HPDE6-E6E7 (cell line): ENCODE data around the gene VANGL2.
A peak's percentile ranks its signal among the peaks of the same experiment; 100 is the strongest.

Experiments used
- DNase-seq: peaks from one replicate; pipeline ENCODE4 v3.0.0; 2011; ENCODE audit warnings: missing footprints; ENCODE audit errors: extremely low spot score

Gene VANGL2

DNA sequence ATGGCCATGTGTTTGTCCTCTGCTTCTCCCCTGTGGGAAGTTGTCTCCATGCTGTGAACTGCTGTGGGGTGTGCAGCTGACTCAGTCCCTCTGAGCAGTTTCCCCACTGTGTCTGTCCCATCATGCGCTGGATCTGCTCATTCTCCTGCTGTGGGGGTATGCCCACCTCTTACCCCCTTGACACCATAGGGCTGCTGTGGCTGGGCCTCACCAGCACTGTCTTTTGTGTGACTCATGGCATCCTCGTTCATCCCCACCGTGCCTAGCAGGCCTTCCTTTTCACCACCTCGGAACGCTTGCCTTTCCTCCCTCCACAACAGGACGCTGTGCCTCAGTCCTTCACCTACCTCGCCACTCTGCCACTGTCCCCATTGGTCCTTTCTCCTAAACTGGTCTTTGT lies 27.3 kb downstream of the VANGL2 start:
- DNase-seq: no peak

DNA sequence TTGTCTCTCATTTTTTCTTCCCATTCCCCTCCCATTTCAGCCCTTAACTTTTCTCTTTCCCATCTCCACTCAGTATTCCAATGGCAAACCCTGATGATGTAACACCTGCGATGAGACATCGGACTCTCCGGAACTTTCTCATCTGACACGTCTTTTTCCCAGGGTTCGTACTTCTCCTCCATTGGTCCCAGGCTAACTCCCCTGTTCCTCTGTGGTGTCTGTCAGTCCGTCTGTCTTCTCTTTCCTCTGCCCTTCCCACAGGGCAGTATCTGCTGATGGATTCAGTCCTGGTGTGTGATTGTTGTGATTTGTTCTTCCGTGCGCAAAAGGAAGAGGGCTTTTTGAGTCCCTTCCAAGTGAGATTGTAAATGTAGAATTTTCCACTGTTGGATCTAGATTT lies 27.7 kb downstream of the VANGL2 start:
- no peak for DNase-seq

DNA sequence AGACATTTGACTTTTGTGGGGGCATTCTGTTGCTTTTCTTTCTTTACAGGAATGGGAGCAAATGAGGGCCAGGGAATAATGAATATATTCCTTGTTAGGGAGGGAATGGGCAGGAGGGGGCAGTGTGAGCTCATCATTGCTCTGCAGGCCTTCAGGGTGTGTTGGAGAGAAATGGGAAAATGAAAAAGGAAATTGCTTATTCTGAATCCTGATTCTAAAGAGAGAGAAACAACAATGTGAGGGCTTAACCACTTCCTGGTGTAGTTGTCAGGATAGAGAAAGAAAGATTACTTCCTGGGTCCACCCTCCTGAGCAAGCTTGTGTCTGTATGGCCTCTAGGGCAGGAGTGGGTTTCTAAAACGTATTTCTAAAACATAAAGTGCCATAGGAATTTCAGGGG lies 28.3 kb downstream of the VANGL2 start:
- DNase-seq: peak; percentile 72

DNA sequence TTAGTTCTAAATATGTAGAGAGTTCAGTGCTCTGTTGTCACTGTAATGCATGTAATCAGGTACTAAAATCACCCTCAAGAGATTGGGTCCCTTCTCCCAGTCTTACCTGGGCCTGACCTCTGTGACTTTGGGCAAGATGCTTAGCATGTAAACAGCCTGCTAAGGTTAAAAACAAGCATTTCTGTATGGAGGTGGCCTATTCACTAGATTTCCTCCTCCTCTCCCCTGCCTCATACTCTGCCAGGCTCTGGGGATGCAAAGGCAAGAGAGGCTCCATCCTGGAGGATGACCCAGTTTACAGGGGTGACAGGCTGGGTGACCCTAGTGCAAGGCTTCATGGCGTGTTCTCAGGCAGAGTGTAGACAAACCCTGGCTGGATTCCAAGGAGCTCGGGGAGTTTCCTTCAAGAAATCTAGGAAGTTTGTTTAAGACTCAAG lies 28.8 kb downstream of the VANGL2 start:
- DNase-seq: no peak

DNA sequence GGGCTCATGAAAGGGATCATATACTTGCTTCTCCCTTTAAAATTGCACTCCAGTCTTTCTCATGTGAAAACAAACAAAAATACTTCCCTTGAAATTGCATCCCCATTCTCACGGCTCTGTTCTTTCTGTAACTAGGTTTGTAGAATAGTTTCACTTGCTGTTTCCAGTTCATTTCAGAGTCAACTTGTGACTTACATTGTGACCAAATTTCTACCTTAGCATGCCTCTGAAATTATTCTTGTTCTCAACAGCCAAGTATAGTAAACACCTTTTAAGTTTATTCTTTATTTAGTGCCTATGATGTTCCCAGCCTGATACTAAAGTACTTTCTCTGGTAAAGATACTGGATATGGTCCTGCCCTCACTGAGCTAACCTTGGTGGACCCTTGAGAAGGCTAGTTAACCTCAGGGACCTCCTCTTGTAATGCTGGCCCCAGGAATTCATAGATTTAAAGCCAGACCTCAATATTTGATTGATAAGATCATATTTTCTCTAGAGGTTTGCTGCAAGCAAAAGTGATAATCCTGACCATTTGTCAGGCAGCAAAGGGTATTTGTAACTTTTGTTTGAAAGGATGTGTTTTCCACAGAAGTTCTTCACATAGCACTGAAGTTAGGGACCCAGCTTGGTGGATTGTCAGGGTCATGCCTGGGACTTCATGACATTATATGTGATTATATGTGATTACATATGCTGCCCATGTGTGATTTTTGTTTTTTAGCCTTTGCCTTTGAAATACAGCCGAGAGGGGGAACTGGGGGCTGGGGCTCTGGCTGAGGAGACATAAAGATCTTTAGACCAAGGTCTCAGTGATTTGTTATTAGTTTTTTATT lies 29.6 kb downstream of the VANGL2 start:
- DNase-seq: no peak

DNA sequence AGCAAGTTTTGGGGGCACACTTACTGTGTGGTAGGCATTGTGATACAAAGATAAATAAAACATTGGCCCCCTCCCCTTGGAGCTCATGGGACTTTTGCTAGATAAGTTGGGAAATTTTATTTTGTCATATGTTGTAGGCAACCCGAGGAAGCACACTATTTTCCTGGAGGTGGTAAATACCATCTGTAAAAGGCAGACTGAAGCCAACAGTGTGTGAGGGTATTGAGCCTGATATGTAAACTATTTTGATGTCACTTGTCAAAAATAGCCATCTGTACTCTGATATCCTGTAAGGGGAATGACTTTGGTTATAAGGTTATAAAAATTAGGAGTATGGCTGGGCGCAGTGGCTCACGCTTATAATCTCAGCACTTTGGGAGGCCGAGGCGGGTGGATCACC lies 30.6 kb downstream of the VANGL2 start:
- DNase-seq: no peak

DNA sequence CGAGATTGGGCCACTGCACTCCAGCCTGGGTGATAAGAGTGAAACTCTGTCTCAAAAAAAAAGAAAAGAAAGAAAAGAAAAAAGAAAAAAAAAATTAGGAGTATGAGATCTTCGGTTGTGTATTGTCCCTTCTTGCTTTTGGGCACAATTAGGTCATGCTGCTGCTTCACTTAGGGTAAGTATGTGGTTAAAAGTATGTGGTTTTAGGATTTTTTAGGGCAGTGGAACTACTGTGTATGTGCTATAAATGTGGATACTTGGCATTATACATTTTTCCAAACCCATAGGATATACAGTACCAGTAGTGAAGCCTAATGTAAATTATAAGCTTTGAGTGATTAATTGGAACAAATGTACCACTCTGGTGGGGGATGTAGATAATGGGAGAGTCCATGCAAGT lies 31.2 kb downstream of the VANGL2 start:
- no peak for DNase-seq

DNA sequence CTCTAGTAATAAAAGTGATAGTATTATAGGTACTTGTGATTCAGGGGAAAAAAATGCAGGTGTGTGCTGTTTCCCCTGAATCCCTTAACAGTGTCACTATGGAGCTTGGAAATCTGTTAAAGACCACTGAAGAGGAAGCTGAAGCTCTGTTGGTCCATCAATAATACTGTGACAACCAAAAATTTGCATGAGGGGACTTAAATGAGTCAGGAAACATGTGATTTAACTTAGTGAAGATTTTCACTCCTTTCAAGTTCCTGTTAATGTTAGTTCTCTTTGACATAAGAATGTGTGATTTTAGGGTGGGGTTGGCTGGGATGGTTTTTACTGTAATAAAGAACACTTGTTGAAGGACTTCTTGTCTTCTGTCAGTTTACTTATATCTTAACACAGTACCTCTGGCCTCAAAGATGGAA lies 32.0 kb downstream of the VANGL2 start:
- no peak for DNase-seq

DNA sequence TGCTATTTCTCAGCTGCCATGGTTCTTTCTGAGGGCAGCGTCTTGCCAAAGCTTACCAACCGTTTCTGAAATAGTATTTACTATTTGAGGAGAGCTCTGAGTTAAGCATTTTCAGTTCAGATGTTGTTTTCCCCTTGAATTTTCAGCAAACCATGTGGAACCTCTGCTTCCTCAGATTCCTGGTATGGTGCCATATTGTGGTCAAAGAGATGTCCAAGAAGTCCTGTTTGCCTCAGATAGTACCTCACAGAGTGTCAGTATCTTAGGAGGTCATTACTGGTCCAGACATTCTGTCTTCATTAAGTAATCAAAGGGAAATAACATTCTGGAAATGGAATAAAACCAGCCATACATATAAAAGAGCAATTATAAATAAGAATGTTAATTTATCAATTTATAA lies 36.6 kb downstream of the VANGL2 start:
- DNase-seq: no peak

DNA sequence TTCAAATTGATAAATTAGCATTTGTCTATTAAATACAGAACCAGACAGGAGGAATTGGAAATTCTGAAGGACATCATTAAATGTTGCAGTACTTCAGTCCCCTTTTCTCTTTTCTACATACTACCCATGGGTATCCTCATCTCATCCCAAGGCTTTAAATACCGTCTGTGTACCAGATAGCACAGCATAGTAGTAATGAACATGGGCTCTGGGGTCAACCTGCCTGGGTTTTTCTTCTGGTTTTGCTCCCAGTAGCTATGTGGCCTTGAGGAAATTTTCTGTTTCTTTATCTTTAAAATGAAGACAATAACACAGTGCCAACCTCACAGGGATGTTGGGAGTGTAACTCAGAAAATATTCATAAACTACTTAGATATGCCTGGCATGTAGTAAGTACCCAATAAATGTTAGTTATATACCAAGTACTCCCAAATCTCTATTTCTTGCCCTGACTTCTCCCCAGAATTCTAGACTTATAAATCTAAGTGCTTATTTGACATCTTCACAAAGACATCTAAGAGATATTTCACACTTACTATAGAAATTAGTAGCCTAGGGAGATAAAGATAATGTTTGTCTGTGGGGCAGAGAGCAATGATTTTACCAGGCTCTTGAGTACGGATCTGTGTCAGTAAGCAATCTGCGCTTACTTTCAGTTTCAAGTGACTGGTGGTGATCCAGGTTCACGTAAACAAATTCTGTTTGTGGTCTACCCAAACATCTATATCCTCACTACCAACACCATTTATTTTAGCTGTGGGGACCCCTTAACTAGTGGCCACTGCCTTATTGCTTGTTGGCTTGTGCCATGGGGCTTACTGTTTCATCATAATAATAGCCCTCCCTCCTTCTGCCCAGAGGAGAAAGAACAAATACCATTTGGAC lies 37.3 kb downstream of the VANGL2 start:
- no peak for DNase-seq

DNA sequence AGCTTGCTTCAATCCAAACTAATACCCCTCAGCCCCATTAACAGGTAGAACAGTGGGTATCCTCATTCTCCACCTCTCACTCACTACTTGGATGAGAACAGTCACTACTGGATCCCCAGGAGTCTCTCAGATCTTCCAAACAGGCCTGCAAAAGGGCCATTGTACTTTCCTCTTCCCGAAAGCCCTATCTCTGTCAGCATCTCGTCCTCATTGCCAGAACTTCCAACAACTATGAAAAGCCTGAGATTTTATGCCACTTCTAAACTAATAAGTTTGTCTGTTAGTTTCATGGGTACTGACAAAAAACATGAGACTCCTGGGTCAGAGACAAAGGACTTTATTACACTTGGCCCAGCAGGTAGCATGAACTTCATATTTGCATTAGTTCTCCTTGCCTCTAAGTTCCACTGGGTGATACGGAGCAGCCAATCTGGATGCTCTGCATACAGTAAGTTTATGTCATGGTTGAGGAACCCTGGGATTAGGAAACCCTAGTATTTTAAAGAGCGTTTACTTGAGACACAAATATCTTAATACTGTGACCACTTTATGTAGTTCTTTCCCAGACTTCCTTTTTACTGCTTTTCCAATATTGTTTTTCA lies 38.1 kb downstream of the VANGL2 start:
- no peak for DNase-seq

DNA sequence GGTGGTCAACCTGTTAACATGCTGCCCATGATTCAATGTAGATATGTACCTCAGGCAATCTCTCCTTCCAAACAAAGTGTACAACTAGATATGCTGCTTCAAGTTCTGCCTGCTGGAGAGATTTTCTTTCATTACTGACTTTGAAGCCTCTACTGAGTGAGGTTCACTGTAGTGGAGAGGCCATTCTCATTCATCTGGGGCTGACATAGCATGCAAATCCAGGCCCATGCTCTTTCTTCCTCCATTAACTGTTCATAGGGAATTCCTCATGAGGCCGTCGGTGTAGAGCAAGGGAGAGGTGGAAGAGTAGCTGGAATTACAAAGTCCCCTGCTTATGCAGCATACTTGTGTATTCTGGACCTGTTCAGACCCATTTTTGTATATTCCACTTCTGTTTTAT lies 38.6 kb downstream of the VANGL2 start:
- DNase-seq: no peak

DNA sequence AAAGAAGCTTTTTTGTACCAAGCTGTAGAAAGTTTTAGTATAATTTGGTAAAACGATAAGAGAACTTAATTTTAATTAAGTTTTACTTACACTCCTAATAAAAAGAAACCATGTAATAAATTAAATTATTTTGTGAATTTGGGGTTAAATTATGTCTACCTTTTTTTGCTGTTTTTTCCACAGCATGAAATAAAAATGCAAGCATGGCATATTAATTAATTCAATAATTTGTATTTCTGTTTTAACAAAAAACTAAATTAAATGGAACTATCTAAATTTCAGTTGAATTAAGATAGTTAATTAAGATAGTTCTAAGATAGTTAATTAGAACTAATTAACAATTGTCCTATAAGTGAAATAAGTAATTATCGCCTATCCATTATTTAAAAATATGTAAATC lies 39.4 kb downstream of the VANGL2 start:
- DNase-seq: no peak

DNA sequence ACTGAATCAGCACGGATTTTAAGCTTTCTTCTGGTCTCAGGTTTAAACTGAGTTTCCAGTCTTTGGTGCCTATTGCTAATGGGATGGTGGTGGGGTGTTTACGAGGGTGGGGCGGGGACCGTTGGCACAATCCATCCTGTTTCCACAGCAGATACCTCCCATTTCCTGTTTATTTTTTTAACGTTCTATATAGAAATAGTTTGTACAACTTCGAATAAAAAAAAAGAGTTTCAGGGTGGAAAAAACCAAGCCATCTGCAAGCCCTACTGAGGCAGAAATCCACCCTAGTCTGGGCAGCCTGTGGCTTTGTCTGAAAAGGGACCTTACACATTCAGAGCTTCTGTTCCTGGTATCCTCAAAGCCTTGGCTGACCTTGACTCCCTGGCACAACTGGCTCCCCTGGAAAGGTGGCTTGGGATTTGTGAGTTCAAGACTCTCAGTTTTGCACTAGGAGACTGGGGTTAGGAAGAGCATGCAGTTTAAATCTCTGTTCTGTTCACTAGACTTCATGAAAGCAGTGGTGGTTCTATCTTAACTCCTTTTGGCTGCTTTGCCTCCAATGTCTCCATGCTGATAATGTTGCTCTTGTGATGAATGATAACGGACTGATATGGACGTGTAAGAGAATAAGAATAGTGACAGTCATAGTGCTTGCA lies 46.7 kb downstream of the VANGL2 start:
- DNase-seq: no peak

DNA sequence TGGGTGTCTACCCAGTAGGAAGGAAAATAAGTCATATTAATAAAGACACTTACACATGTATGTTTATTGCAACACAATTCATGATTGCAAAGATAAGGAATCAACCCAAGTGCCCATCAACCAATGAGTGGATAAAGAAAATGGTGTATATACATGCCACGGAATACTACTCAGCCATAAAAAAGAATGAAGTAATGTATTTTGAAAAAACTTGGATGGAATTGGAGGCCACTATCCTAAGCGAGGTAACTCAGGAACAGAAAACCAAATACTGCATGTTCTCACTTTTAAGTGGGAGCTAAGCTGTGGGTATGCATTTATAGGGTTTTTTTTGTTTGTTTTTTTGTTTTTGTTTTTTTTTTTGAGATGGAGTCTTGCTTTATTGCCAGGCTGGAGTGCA lies 49.1 kb downstream of the VANGL2 start:
- DNase-seq: no peak

DNA sequence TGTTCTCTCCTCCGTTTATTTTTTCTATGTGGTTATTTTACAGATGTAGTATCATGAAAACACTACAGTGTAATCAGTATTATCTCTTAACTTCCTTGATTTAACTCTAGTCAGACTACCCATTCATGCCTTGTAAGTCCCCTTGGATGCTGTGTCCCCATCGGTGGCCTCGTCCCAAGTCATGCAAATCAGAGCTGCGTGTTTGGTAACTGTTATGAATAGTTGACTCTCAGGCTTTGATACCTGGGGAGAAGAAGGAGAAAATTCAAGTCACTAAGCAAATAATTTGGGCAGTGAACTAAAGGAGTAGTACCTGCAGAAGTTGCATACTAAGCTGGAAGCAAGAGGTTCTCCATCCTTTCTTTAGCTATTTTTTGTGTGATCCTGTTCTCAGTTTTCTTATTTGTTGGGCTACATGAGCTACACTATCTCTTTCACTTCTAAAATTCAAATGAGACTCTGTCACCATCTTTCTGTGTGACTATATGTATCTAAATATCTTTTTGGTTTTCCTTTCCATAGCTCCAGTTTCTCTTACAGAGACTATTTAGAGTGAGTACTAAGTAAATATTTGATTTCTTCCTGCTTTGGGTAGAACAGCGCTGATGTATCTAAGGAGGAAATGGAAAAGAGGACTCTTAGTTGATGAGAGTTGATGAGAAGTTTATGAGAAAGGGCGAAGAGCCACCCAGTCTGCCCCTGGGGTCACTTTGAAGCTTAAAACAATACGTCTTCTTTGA lies 50.9 kb downstream of the VANGL2 start:
- DNase-seq: no peak

DNA sequence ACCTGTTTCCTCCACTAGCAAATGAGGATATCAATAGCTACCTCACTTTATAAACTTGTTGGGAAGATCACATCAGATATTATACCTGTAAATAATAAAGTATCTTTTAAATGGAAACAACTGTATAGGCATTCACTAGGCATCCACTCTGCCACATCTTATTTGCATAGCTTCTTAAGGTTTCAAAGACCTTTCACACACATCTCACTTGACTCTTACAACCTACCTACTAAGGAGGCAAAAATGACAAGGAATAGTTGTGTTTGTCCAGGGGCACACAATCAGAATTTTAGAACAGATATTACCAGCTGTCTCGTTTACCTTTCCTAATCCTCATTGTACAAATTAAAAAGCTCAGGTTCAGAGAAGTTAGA lies 51.5 kb downstream of the VANGL2 start:
- no peak for DNase-seq

DNA sequence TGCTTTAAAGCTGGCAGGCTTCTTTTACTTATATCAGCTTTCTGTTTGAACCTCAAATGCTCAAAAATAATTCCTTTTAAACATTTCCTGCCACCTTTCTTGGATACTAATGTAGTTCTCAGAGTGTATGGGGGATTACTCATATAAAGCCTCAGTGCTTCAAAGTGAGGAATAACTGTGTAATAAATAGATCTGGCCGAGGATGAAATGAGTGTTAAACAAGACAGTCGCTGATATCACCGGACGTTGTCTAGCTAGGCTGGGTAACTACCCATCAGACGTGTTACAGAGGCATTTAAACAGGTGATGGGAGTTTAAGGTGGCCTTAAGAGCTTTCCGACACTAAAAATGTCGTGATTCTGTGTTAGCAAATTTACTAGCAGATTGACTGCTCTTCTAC lies 53.1 kb downstream of the VANGL2 start:
- DNase-seq: no peak

DNA sequence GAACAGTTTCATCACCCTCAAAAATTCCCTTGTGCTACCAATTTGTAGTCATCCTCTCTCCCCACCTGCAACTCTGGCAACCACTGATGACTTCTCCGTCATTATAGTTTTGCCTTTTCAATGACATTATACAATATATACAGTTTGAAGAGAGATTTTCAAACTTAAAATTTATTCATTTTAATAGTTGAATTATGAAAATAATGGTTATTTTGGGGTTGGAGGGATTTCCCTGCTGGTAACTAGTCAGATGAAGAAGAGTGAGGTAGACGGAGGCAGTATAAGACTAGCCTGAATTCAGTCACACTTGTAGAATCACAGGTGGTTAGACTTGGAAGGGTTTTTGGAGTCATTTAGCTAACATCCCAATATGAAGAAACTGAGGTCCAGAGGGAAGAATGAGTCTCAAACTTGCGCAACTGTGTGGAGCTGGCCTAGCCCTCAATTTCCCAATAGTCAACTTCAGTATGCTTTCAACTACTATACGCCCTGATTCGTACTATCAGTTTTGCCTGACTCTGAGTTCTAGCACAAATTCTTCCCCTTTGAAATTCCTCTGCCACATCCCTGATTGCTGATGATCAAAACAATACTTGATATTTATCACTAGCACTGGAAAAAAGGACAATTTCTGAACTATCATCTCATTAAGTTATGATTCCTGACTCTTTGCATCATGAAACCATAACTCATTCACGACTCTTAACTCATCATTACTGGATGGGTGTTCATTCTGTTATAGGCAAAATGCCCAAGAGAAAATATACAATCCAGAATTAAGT lies 54.2 kb downstream of the VANGL2 start:
- DNase-seq: no peak

DNA sequence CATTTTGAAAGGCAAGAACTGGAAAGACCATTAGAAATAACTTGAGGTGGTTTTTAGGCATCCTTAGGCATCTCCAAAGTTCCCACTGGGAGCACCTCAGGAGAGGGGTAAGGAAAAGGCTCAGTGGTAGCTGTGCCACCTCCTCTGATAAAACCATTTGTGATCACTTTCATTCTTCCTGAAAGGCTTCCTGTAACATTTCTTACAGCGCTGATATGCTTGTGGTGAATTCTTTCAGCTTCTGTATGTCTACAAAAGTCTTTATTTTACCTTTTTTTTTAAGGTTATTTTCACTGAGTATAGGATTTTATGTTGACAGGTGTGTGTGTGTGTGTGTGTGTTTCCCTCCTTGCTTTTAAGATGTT lies 54.8 kb downstream of the VANGL2 start:
- DNase-seq: no peak

DNA sequence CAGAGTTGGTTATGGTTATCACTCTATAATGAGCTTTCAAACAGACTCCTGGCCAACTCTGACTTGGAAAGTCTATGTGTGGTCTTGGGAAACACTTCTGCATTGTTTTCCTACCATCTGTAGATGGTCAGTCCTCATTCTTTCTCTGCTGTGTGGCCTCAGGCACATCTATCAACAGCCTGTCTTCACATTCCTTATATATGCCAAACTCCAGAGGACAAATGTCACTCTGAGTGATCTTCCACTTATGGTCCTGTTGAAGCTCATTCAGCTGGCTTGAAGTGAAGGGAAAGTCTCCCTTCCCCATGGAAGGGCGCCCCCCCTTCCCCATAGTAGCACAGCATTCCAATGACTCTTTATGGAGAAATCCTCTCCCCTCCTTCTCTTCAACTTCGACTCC lies 58.7 kb downstream of the VANGL2 start:
- no peak for DNase-seq
